HepG2 (cell line): ENCODE results near the gene RILP.

Experiments
- CHD2 ChIP-seq: IDR thresholded peaks from 2 replicates; pipeline ENCODE4 v1.6.1; 2011; ENCODE audit warnings: low read depth, low read length, improper control_type of control experiment
- DNMT3B ChIP-seq: conservative IDR thresholded peaks from 2 replicates; pipeline ENCODE4 v1.6.1; 2016; ENCODE audit warnings: missing biosample characterization, control low read depth
- EZH2 ChIP-seq: conservative IDR thresholded peaks from 2 replicates; pipeline ENCODE4 v1.6.1; 2012; ENCODE audit warnings: mild to moderate bottlenecking, low read depth, low read length, moderate library complexity
- MXI1 ChIP-seq: IDR thresholded peaks from 3 replicates; pipeline ENCODE4 v1.6.1; 2012; ENCODE audit warnings: low read depth, low read length, inconsistent platforms, borderline replicate concordance
- NR3C1 ChIP-seq: sonication (generic); formaldehyde crosslinking; IDR thresholded peaks from 2 replicates; pipeline ENCODE4 v1.4.0; 2020; ENCODE audit warnings: missing genetic modification reagents
- SIN3A ChIP-seq: IDR thresholded peaks from 2 replicates; pipeline ENCODE4 v1.6.1; 2011; ENCODE audit warnings: low read depth, mild to moderate bottlenecking, control low read depth, low read length, borderline replicate concordance
- SRSF9 ChIP-seq: fragments of 200-400 bp; formaldehyde crosslinking; IDR thresholded peaks from 2 replicates; pipeline ENCODE4 v1.6.1; 2018; ENCODE audit warnings: borderline replicate concordance, mild to moderate bottlenecking, low read depth, low read length; ENCODE audit not compliant: insufficient read depth, poor library complexity, severe bottlenecking
- ZZZ3 ChIP-seq: sonication (generic); formaldehyde crosslinking; IDR thresholded peaks from 2 replicates; pipeline ENCODE4 v1.4.0; 2020; ENCODE audit warnings: missing genetic modification reagents, mild to moderate bottlenecking, borderline replicate concordance

- TF ChIP-seq NR3C1 (CRISPR knock-in tag) (no peak), EZH2 (no peak), MXI1 (no peak), ZZZ3 (CRISPR knock-in tag) (no peak), CHD2 (no peak), DNMT3B (CRISPR knock-in tag) (no peak), SRSF9 (no peak), SIN3A (no peak)
Measured at GRCh38 chr17:1608676-1609075, 41.0 kb downstream of the RILP start.
